ENCODE data around the gene IL10RA. TPM values are rescaled to one million over a fixed set of nuclear protein-coding genes. Genes with fewer than 3 reads are reported as not detected.

IL10RA gene
- total RNA-seq, 1 experiment from 2014 or later = not detected

DNA sequence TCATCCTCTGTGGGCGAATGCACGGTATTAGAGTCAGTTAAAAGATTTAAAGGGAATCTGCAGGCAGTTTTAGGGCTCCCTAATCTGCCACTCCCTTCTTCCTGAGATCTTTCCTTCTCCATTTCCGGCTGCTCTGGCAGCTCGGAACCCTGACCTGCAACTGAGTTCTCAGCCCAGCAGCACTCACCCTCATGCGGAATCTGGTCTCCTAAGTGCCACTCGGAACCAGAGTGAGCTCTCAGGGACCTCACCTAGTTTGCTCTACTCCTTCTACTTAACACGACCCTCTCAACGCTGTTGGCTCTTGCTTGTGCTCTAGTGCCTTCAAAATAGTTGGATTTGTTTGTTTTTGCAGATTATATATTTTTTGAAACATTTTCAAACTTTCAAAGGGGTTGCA is 19.3 kb upstream of the IL10RA start:
- Histone ChIP-seq H3K4me2 (ENCODE audit: low read length) (no peak overlapping the region), H3K9ac (ENCODE audit: low read length) (no peak overlapping the region), H3K9me2 (replicated peaks; ENCODE audit: low read length) (no peaks in the 10 kb centered on the region), H3K79me2 (ENCODE audit: low read length) (no peaks in the 10 kb centered on the region), H3F3A (ENCODE audit: low read length, unreplicated experiment) (no peaks in the 10 kb centered on the region), H3K4me3 (ENCODE audit: low read length) (no peak overlapping the region), H3K36me3 (ENCODE audit: low read depth, low read length) (no peaks in the 10 kb centered on the region), H3K4me1 (ENCODE audit: insufficient read depth, low read length) (no peaks in the 10 kb centered on the region; the same call in 1 of the 2 replicates), H3K27me3 (ENCODE audit: low read length) (peaks cover 79% of the 10 kb centered on the region), H3K9me3 (ENCODE audit: low read length) (no peaks in the 10 kb centered on the region), H2AFZ (ENCODE audit: low read length) (no peak overlapping the region), H3K27ac (ENCODE audit: low read length) (no peak overlapping the region), H4K20me1 (ENCODE audit: low read length) (no peaks in the 10 kb centered on the region)
- no peak for DNase-seq
- CTCF ChIA-PET = no interaction called here
- intact Hi-C loops (cut with micrococcal nuclease) = no loop called here
- POLR2A ChIA-PET (ENCODE audit: unreplicated experiment) = no interaction called here
- BruUV-seq (replicated peaks) = no TSS peak
- ATAC-seq = no peak
- no peak for TF ChIP-seq EZH2 (IDR thresholded peaks at IDR 0.05; ENCODE audit: low read length, unreplicated experiment)
- TF ChIP-seq, protein P1, sequence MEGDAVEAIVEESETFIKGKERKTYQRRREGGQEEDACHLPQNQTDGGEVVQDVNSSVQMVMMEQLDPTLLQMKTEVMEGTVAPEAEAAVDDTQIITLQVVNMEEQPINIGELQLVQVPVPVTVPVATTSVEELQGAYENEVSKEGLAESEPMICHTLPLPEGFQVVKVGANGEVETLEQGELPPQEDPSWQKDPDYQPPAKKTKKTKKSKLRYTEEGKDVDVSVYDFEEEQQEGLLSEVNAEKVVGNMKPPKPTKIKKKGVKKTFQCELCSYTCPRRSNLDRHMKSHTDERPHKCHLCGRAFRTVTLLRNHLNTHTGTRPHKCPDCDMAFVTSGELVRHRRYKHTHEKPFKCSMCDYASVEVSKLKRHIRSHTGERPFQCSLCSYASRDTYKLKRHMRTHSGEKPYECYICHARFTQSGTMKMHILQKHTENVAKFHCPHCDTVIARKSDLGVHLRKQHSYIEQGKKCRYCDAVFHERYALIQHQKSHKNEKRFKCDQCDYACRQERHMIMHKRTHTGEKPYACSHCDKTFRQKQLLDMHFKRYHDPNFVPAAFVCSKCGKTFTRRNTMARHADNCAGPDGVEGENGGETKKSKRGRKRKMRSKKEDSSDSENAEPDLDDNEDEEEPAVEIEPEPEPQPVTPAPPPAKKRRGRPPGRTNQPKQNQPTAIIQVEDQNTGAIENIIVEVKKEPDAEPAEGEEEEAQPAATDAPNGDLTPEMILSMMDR (conservative IDR thresholded peaks at IDR 0.05; ENCODE audit: low read depth, low read length) = no peak

DNA sequence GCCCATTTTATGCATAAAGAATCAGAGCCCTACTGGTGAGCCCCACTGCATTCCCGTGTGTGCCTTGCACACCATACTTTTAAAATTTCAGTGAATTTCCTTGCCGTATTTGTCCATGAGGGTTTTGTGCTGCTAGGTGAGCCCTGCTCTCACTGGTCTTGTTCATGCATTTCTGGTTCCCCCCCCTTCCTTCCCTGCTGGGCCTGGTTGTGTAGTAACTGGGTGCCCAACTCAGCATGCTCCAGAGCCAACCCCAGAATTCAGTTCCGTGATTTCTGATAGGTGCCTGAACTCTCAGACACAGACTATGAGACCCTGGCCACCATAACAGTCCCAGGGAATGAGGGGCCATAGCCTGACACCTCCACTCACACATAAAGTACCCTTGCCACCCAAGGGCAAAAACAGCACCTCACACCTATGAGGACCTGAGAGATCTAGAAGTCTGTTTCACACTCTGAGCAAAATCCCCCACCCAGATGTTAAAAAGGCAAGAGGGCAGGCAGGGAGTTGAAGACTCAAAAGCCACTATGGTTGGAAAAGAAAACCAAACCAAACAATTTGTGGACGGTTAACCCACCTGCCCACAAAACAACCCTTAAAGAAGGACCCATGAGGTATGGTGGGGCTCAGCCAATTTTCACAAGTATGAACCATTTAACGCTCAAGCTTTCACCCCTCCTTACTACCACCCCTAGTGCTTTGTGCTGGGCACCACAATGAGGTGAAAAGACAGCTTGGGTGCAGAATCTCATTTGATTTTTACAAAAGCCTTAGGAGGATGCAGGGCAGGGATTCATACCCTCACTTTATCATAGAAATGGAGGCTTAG is 16.8 kb upstream of the IL10RA start:
- Histone ChIP-seq H3K27me3 (ENCODE audit: low read length) (peaks cover 69% of the 10 kb centered on the region), H2AFZ (ENCODE audit: low read length) (no peak overlapping the region), H3K27ac (ENCODE audit: low read length) (no peak overlapping the region), H3F3A (ENCODE audit: low read length, unreplicated experiment) (no peaks in the 10 kb centered on the region), H3K4me1 (ENCODE audit: insufficient read depth, low read length) (no peaks in the 10 kb centered on the region; the same call in 1 of the 2 replicates), H3K4me2 (ENCODE audit: low read length) (no peak overlapping the region), H3K9me2 (replicated peaks; ENCODE audit: low read length) (no peaks in the 10 kb centered on the region), H3K9ac (ENCODE audit: low read length) (no peak overlapping the region), H3K36me3 (ENCODE audit: low read depth, low read length) (no peaks in the 10 kb centered on the region), H3K9me3 (ENCODE audit: low read length) (no peaks in the 10 kb centered on the region), H3K79me2 (ENCODE audit: low read length) (no peaks in the 10 kb centered on the region), H4K20me1 (ENCODE audit: low read length) (no peaks in the 10 kb centered on the region), H3K4me3 (ENCODE audit: low read length) (no peak overlapping the region)
- no peak for ATAC-seq
- TF ChIP-seq, protein P1 (conservative IDR thresholded peaks at IDR 0.05; ENCODE audit: low read depth, low read length) = no peak
- TF ChIP-seq EZH2phosphoT487 (IDR thresholded peaks at IDR 0.05; ENCODE audit: borderline replicate concordance, low read length) (no peak), EZH2 (IDR thresholded peaks at IDR 0.05; ENCODE audit: low read length, unreplicated experiment) (no peak)
- intact Hi-C loops (cut with micrococcal nuclease) = no loop called here
- ChIA-PET POLR2A (ENCODE audit: unreplicated experiment) (no interaction called here), CTCF (no interaction called here)
- no peak for DNase-seq
- BruUV-seq (replicated peaks) = no TSS peak

DNA sequence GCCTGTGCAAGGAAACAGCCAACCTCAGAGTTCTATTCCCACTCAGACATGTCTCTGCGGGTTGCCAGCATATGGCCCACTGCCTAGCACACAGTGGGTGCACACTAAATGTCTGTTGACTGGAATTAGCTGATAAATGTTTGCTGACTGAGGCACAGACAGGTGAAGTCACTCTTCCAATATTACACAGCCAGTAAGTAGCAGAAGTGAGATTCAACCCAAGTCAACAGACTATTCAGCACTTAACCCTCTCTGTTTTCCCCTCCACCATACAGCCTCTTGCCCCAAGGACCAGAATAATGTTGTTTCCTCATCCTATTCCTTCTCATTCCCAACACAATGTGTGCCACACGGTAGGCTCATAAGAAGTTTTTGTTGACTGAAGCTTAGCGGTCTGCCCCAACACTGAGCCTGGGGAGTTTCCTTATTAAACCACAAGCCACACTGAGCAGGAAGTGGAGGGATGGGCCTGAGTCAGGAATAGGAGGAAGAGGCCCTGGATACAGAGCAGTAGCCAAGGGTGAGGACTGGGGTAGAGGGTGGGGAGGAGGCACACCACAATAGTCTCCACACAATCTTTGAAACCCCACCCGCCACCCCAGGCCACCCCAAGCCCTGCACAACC is 15.7 kb upstream of the IL10RA start:
- BruUV-seq (replicated peaks) = no TSS peak
- H3K4me1 ChIP-seq (ENCODE audit: insufficient read depth, low read length) = no peaks in the 10 kb centered on the region; the same call in 1 of the 2 replicates
- no peak overlapping the region for H3K4me3 ChIP-seq (ENCODE audit: low read length)
- no peaks in the 10 kb centered on the region for H4K20me1 ChIP-seq (ENCODE audit: low read length)
- no peaks in the 10 kb centered on the region for H3F3A ChIP-seq (ENCODE audit: low read length, unreplicated experiment)
- no peaks in the 10 kb centered on the region for H3K79me2 ChIP-seq (ENCODE audit: low read length)
- ATAC-seq = peak; percentile 22; the same call in 1 of the 2 replicates
- no peaks in the 10 kb centered on the region for H3K9me2 ChIP-seq (replicated peaks; ENCODE audit: low read length)
- H3K9ac ChIP-seq (ENCODE audit: low read length) = no peak overlapping the region
- POLR2A ChIA-PET (ENCODE audit: unreplicated experiment) = no interaction called here
- TF ChIP-seq EZH2phosphoT487 (IDR thresholded peaks at IDR 0.05; ENCODE audit: borderline replicate concordance, low read length) (no peak), EZH2 (IDR thresholded peaks at IDR 0.05; ENCODE audit: low read length, unreplicated experiment) (no peak)
- TF ChIP-seq, protein P1 (conservative IDR thresholded peaks at IDR 0.05; ENCODE audit: low read depth, low read length) = no peak
- no peaks in the 10 kb centered on the region for H3K36me3 ChIP-seq (ENCODE audit: low read depth, low read length)
- no peak overlapping the region for H3K27ac ChIP-seq (ENCODE audit: low read length)
- H3K9me3 ChIP-seq (ENCODE audit: low read length) = no peaks in the 10 kb centered on the region
- H3K27me3 ChIP-seq (ENCODE audit: low read length) = peaks cover 67% of the 10 kb centered on the region
- intact Hi-C loops (cut with micrococcal nuclease) = no loop called here
- CTCF ChIA-PET = no interaction called here
- peak; percentile 46 for DNase-seq
- no peak overlapping the region for H3K4me2 ChIP-seq (ENCODE audit: low read length)
- H2AFZ ChIP-seq (ENCODE audit: low read length) = no peak overlapping the region
